GM23248 (cell line): ENCODE data around the gene LIMS2. TPM values are rescaled to one million over a fixed set of nuclear protein-coding genes. Genes with fewer than 3 reads are reported as not detected.

Experiments
- DNase-seq: peaks from one replicate; pipeline ENCODE4 v3.0.0-alpha.2; 2015
- H2AFZ ChIP-seq: fragments of 200-600 bp; sonication (generic); 2 replicates; pipeline ENCODE4 v1.6.1; 2016; ENCODE audit warnings: antibody characterized with exemption
- H3F3A ChIP-seq: fragments of 200-600 bp; sonication (generic); 2 replicates; pipeline ENCODE4 v1.6.1; 2016; ENCODE audit warnings: mild to moderate bottlenecking, antibody characterized with exemption, mixed run types; ENCODE audit not compliant: insufficient read depth
- H3K27ac ChIP-seq: fragments of 200-600 bp; sonication (generic); 2 replicates; pipeline ENCODE4 v1.5.1; 2016; ENCODE audit warnings: mild to moderate bottlenecking
- H3K27me3 ChIP-seq: fragments of 200-600 bp; sonication (generic); replicated peaks from 2 replicates; pipeline ENCODE4 v1.6.1; 2016; ENCODE audit warnings: mild to moderate bottlenecking; ENCODE audit not compliant: insufficient read depth
- H3K36me3 ChIP-seq: fragments of 200-600 bp; sonication (generic); 2 replicates; pipeline ENCODE4 v1.6.1; 2016; ENCODE audit warnings: low read depth, mild to moderate bottlenecking
- H3K4me1 ChIP-seq: fragments of 200-600 bp; sonication (generic); 2 replicates; pipeline ENCODE4 v1.6.1; 2016; ENCODE audit warnings: mild to moderate bottlenecking; ENCODE audit not compliant: insufficient read depth
- H3K4me2 ChIP-seq: fragments of 200-600 bp; sonication (generic); one replicate; pipeline ENCODE4 v1.6.1; 2016; ENCODE audit warnings: mild to moderate bottlenecking; ENCODE audit not compliant: unreplicated experiment
- H3K4me3 ChIP-seq: fragments of 200-600 bp; sonication (generic); 2 replicates; pipeline ENCODE4 v1.5.1; 2016; ENCODE audit warnings: mild to moderate bottlenecking
- H3K79me2 ChIP-seq: fragments of 200-600 bp; sonication (generic); 2 replicates; pipeline ENCODE4 v1.6.1; 2016; ENCODE audit warnings: mild to moderate bottlenecking; ENCODE audit not compliant: insufficient read depth
- H3K9ac ChIP-seq: fragments of 200-600 bp; sonication (generic); 2 replicates; pipeline ENCODE4 v1.6.1; 2016; ENCODE audit warnings: mild to moderate bottlenecking
- H3K9me2 ChIP-seq: fragments of 200-600 bp; sonication (generic); 2 replicates; pipeline ENCODE4 v1.6.1; 2016; ENCODE audit warnings: mixed run types, mild to moderate bottlenecking, moderate library complexity; ENCODE audit not compliant: insufficient read depth
- H3K9me3 ChIP-seq: fragments of 200-600 bp; sonication (generic); one replicate; pipeline ENCODE4 v1.6.1; 2017; ENCODE audit warnings: low read depth
- H4K20me1 ChIP-seq: fragments of 200-600 bp; sonication (generic); 2 replicates; pipeline ENCODE4 v1.6.0; 2016; ENCODE audit not compliant: insufficient read depth
- EZH2 ChIP-seq: fragments of 200-600 bp; sonication (generic); IDR thresholded peaks from 2 replicates; pipeline ENCODE4 v1.6.1; 2018; ENCODE audit warnings: antibody characterized with exemption, mild to moderate bottlenecking; ENCODE audit not compliant: insufficient read depth, poor library complexity, severe bottlenecking
- EZH2phosphoT487 ChIP-seq: fragments of 200-600 bp; sonication (generic); IDR thresholded peaks from 2 replicates; pipeline ENCODE4 v1.6.1; 2018; ENCODE audit warnings: antibody characterized with exemption, moderate library complexity, mild to moderate bottlenecking, low read depth; ENCODE audit not compliant: insufficient read depth
- WGBS, 2 experiments: methylation state at CpG; one replicate each; pipeline ENCODE4 v1.1.6; 2015 to 2017; ENCODE audit warnings: low lambda C conversion rate in 2 of 2, low coverage in 1 of 2; ENCODE audit errors: missing lambda C conversion rate in 2 of 2; 5-methylcytosine and 5-hydroxymethylcytosine counted together
- in situ Hi-C: fragments of 300-500 bp; cut with MboI; formaldehyde crosslinking; loops from 2 replicates; pipeline ENCODE4 v1.15.0; 2020
- polyA plus RNA-seq: library from polyadenylated mRNA; unstranded; fragments of >200 nt; fragmentation: Nextera tagmentation; extraction: Ambion mirVana; gene quantifications from 2 replicates; pipeline ENCODE4 v1.2.1, GENCODE V29; 2016
- total RNA-seq: library from RNA; depleted of rRNA; stranded (reverse); fragments of >200 nt; shearing (Covaris generic); gene quantifications from 2 replicates; pipeline ENCODE4 v1.2.3, GENCODE V29; 2014

The LIMS2 gene
- total and polyA plus RNA-seq, 2 experiments from 2014 or later, result 7.2 to 30.4 TPM

DNA sequence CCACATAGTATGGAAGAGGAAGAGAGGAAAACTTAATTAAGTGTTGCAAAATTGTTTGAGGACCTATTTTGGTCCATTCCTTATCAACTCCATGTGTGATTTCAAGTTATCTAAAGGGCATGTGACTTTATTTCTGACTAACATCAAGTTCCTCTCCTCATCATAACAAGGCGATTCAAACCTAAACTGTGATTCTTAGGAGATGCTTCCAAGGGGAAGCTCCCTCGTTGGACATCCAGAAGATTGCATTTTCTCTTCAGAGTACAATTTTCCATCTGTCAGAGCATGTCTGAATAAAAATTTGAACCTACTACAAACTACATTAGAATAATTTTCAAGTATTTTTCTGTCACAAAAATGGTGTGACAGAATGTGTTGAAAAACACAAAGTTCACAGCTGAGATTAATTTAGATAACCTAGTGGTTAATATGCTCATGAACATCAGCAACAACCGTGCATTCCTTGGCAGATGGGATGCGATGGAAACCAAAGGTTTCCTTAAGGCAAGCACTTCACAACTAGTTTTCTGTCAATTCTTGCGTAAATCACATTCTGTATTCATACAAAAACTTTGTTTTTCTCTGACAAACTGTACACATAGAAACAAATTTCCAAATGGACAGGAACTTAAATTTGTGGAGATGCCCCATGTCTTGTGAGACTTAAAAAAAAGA, 30.2 kb upstream of the LIMS2 start:
- Histone ChIP-seq H3K9me3 (no peaks in the 10 kb centered on the region), H3K4me2 (peak overlapping the region; percentile 47), H3K79me2 (peaks cover 26% of the 10 kb centered on the region), H3K27ac (peak overlapping the region; percentile 47), H3F3A (peaks cover 33% of the 10 kb centered on the region), H3K9me2 (no peaks in the 10 kb centered on the region), H3K27me3 (no peaks in the 10 kb centered on the region), H3K9ac (0 out of 2 replicates have a peak overlapping the region, but pooled peaks have one; percentile 12), H2AFZ (no peak overlapping the region), H3K4me1 (peaks cover 34% of the 10 kb centered on the region), H3K36me3 (no peaks in the 10 kb centered on the region), H4K20me1 (no peaks in the 10 kb centered on the region), H3K4me3 (no peak overlapping the region)
- DNase-seq, result peak; percentile 57
- TF ChIP-seq EZH2 (no peak), EZH2phosphoT487 (no peak)
- 26 to 29% methylated on average over 5 of the region's 5 CpGs for WGBS, 2 experiments
- in situ Hi-C loops, result no loop called here

GRCh38 chr2:127704641-127705390, 29.5 kb upstream of the LIMS2 start:
- H2AFZ ChIP-seq, result no peak overlapping the region
- H3K4me3 ChIP-seq, result no peak overlapping the region
- H3K79me2 ChIP-seq, result peaks cover 26% of the 10 kb centered on the region
- H3F3A ChIP-seq, result peaks cover 33% of the 10 kb centered on the region
- no peaks in the 10 kb centered on the region for H3K9me2 ChIP-seq
- no peaks in the 10 kb centered on the region for H3K27me3 ChIP-seq
- TF ChIP-seq EZH2phosphoT487 (no peak), EZH2 (no peak)
- H3K36me3 ChIP-seq, result no peaks in the 10 kb centered on the region
- peak overlapping the region; percentile 47 for H3K4me2 ChIP-seq
- 49 to 50% methylated on average over 5 of the region's 5 CpGs for WGBS, 2 experiments
- H3K4me1 ChIP-seq, result peaks cover 36% of the 10 kb centered on the region
- H3K9me3 ChIP-seq, result no peaks in the 10 kb centered on the region
- in situ Hi-C loops, result no loop called here
- H3K9ac ChIP-seq, result 0 out of 2 replicates have a peak overlapping the region, but pooled peaks have one; percentile 12
- DNase-seq, result peak; percentile 12
- H4K20me1 ChIP-seq, result no peaks in the 10 kb centered on the region
- peak overlapping the region; percentile 47 for H3K27ac ChIP-seq

DNA sequence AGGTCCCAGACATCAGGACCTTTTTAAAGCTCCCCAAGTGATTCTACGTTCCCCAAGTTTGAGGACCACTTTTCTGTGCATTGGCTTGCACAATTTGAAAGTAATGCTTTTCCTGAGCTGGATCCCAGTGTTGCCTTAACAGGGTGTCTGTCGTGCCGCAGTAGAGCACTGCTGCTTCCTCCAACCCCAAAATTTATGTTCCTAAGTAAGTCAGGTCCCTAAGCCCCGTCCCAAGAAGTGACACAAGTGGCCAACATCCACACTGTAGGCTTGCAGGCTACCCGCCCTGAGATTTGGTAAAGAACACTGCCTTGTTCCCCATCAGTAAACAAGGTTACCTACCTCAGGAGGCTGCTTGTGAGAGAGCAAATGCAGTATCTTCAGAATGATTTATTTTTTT, 28.0 kb upstream of the LIMS2 start:
- Histone ChIP-seq H4K20me1 (no peaks in the 10 kb centered on the region), H3K27me3 (no peaks in the 10 kb centered on the region), H3K4me2 (no peak overlapping the region), H2AFZ (no peak overlapping the region), H3K9me2 (no peaks in the 10 kb centered on the region), H3K36me3 (no peaks in the 10 kb centered on the region), H3F3A (peaks cover 33% of the 10 kb centered on the region), H3K27ac (no peak overlapping the region), H3K4me3 (no peak overlapping the region), H3K79me2 (peaks cover 26% of the 10 kb centered on the region), H3K4me1 (peaks cover 36% of the 10 kb centered on the region), H3K9ac (no peak overlapping the region), H3K9me3 (no peaks in the 10 kb centered on the region)
- TF ChIP-seq EZH2 (no peak), EZH2phosphoT487 (no peak)
- DNase-seq, result no peak
- WGBS, 2 experiments, result 86 to 91% methylated on average over 5 of the region's 5 CpGs
- in situ Hi-C loops, result no loop called here

GRCh38 chr2:127702395-127703009, 27.2 kb upstream of the LIMS2 start:
- 55 to 57% methylated on average over 19 of the region's 19 CpGs for WGBS, 2 experiments
- H3K4me1 ChIP-seq, result peaks cover 36% of the 10 kb centered on the region
- peak overlapping the region; percentile 85 for H3K9ac ChIP-seq
- no peaks in the 10 kb centered on the region for H3K36me3 ChIP-seq
- in situ Hi-C loops, result no loop called here
- no peaks in the 10 kb centered on the region for H3K9me2 ChIP-seq
- no peak for TF ChIP-seq EZH2phosphoT487
- no peak for TF ChIP-seq EZH2
- H3K79me2 ChIP-seq, result peaks cover 26% of the 10 kb centered on the region
- no peaks in the 10 kb centered on the region for H3K9me3 ChIP-seq
- H3K4me2 ChIP-seq, result peak overlapping the region; percentile 90
- DNase-seq, result no peak
- H3K4me3 ChIP-seq, result peak overlapping the region; percentile 71
- no peaks in the 10 kb centered on the region for H4K20me1 ChIP-seq
- peak overlapping the region; percentile 62 for H2AFZ ChIP-seq
- H3K27ac ChIP-seq, result peak overlapping the region; percentile 91
- H3K27me3 ChIP-seq, result no peaks in the 10 kb centered on the region
- peaks cover 33% of the 10 kb centered on the region for H3F3A ChIP-seq
